Lung (tissue), 12 donors: Measurements from ENCODE around the gene PPHLN1. TPM values are rescaled to one million over a fixed set of nuclear protein-coding genes. Genes with fewer than 3 reads are reported as not detected.
"Not testable (repeated sequence)": the region's sequence is repeated elsewhere in the genome, so short reads cannot be mapped to it uniquely, and the experiment has no call there.

ENCODE experiments used
- ATAC-seq: fragments of 200-7000 bp; cut with Tn5 transposase; one replicate; pipeline ENCODE4 v1.9.1; 2020; ENCODE audit warnings: moderate number of reproducible peaks; ENCODE audit not compliant: insufficient read depth, low FRiP score
- DNase-seq, 3 donors: peaks; one replicate each; pipeline ENCODE4 v3.0.0-alpha.2; 2013 to 2017
- H3K27ac ChIP-seq, 2 donors: one replicate each; pipeline ENCODE4 v1.5.1; 2013; ENCODE audit warnings: mild to moderate bottlenecking in 2 of 2, moderate library complexity in 2 of 2, control low read depth in 1 of 2, inconsistent platforms in 1 of 2, low read depth in 1 of 2, low read length in 1 of 2
- H3K27me3 ChIP-seq, 3 donors: one replicate each; pipeline ENCODE4 v1.5.1; 2013; ENCODE audit warnings: low read length in 2 of 3; ENCODE audit not compliant: control insufficient read depth in 3 of 3, insufficient read depth in 3 of 3
- H3K36me3 ChIP-seq, 4 donors: one replicate each; pipeline ENCODE4 v1.5.1; 2013; ENCODE audit warnings: low read length in 4 of 4, mild to moderate bottlenecking in 1 of 4, moderate library complexity in 1 of 4; ENCODE audit not compliant: control insufficient read depth in 4 of 4, insufficient read depth in 4 of 4
- H3K4me1 ChIP-seq, 5 donors: one replicate each; pipeline ENCODE4 v1.5.1; 2013; ENCODE audit warnings: low read length in 5 of 5, mild to moderate bottlenecking in 2 of 5, moderate library complexity in 1 of 5; ENCODE audit not compliant: control insufficient read depth in 5 of 5, insufficient read depth in 5 of 5
- H3K4me3 ChIP-seq: one replicate; pipeline ENCODE4 v1.5.1; 2013; ENCODE audit warnings: mild to moderate bottlenecking, control low read depth, moderate library complexity
- H3K9ac ChIP-seq, 2 donors: one replicate each; pipeline ENCODE4 v1.5.1; 2013; ENCODE audit warnings: low read length in 2 of 2, control low read depth in 1 of 2; ENCODE audit not compliant: insufficient read depth in 1 of 2
- H3K9me3 ChIP-seq, 4 donors: one replicate each; pipeline ENCODE4 v1.5.1; 2013; ENCODE audit warnings: low read length in 3 of 4, mild to moderate bottlenecking in 1 of 4, moderate library complexity in 1 of 4; ENCODE audit not compliant: control insufficient read depth in 4 of 4, insufficient read depth in 3 of 4
- WGBS, 2 donors: extraction: QIAGEN DNeasy Blood & Tissue Kit; methylation state at CpG; one replicate each; pipeline ENCODE4 v1.1.7; 2013; 5-methylcytosine and 5-hydroxymethylcytosine counted together
- polyA plus RNA-seq, 2 donors: library from polyadenylated mRNA; stranded (reverse); fragments of 200-250 nt; gene quantifications; one replicate each; pipeline ENCODE4 v1.2.1, GENCODE V29; 2013
- total RNA-seq, 2 donors: library from RNA; depleted of rRNA in 1 of 2; stranded (reverse); fragments of >200 nt in 1 of 2; gene quantifications; one replicate each; pipeline ENCODE4 v1.2.1, GENCODE V29; 2014 to 2021
- TF ChIP-seq, protein P1 (sequence below): IDR thresholded peaks from 2 replicates; pipeline ENCODE4 v1.5.1; 2012; ENCODE audit warnings: mild to moderate bottlenecking; ENCODE audit errors: control extremely low read depth, extremely low read depth
- donor health status: control.
- donor health status: control.
- donor health status: Bipolar disorder and iron deficiency.
- donor health status: healthy.
- donor health status: DM: yes; HTN: yes; CAD: no.

Gene PPHLN1
- total and polyA plus RNA-seq, 4 donors = 26.5 to 72.5 (median 34.3) TPM

DNA sequence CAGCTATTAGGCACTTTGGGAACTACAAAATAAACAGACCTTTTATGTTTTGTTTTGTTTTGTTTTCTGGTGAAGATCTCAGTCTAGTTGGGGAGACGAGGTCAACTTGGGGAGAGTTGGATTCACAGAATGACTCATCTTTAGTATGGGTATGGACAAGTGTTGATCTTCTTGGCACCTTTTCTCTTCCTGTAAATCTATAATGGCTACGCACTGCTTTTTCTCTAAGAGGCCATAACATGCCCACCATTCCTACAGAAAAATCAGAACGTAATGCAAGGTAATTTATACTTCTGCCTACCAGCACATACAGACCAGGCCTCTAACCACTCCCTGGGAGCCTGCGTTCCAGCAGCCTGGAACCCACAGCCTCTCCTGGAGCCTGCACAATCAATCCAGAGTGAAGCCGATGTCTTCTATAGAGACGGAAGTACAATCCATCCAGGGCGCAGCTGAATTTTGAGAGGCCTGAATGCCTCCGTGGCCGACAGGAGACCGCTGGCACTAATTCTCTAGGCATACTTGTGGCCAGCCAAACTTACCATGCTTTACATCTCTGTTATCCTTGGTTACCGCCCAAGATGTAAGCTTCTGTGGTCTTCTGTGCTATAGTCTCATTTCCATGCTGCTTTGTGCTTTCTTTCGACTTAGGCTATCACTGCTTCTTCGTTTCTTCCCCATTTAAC, 717 bp downstream of the PPHLN1 start:
- DNase-seq = peak; percentile 27 to 44 (median 38)
- H3K9me3 ChIP-seq = no peaks in the 10 kb centered on the region
- H3K27ac ChIP-seq = peak overlapping the region; percentile 76 to 84
- H3K36me3 ChIP-seq = peaks cover 0 to 5% (median 0%) of the 10 kb centered on the region in 4 donors
- TF ChIP-seq, protein P1, sequence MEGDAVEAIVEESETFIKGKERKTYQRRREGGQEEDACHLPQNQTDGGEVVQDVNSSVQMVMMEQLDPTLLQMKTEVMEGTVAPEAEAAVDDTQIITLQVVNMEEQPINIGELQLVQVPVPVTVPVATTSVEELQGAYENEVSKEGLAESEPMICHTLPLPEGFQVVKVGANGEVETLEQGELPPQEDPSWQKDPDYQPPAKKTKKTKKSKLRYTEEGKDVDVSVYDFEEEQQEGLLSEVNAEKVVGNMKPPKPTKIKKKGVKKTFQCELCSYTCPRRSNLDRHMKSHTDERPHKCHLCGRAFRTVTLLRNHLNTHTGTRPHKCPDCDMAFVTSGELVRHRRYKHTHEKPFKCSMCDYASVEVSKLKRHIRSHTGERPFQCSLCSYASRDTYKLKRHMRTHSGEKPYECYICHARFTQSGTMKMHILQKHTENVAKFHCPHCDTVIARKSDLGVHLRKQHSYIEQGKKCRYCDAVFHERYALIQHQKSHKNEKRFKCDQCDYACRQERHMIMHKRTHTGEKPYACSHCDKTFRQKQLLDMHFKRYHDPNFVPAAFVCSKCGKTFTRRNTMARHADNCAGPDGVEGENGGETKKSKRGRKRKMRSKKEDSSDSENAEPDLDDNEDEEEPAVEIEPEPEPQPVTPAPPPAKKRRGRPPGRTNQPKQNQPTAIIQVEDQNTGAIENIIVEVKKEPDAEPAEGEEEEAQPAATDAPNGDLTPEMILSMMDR = no peak
- H3K4me1 ChIP-seq = peaks cover 0 to 22% (median 7%) of the 10 kb centered on the region in 5 donors
- H3K9ac ChIP-seq = peak overlapping the region; percentile 90 to 96
- peak overlapping the region; percentile 92 for H3K4me3 ChIP-seq
- 11 to 12% methylated on average over 13 of the region's 13 CpGs for WGBS, 2 donors
- no peak for ATAC-seq
- no peaks in the 10 kb centered on the region for H3K27me3 ChIP-seq

DNA sequence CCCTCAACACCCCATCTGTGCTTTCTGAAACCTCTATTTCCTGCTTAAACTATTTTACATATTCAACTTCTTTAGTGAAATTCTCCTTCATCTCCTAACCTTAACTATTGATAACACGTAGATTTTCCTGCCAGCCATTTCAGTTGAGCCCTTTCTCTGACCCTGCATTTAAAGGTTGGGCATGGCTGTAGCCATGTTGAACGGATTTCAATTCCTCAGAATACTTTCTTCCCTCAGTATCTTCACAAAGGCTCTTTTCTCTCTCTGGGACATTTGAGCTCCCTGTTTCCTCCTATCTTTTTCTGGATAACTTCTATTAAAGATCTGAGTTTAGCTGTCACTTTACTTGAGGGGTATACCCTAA, 1.2 kb downstream of the PPHLN1 start:
- TF ChIP-seq, protein P1 = no peak
- WGBS, 2 donors = 60 to 75% methylated on average over 2 of the region's 2 CpGs

DNA sequence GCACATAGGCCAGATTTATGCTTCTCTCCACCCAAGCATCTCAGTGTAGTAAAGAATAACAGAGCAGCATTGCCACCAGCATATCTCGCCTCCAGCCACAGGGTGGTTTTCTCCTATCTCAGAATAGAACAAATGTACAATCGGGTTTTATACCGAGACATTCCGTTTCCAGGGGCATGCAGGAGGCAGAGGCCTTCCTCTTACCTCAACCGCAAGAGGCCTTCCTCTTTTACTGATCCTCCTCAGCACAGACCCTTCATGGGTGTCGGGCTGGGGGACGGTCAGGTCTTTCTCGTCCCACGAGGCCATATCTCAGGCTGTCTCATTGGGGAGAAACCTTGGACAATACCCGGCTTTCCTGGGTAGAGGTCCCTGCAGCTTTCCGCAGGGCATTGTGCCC, 4.1 kb downstream of the PPHLN1 start:
- 51 to 79% methylated on average over 11 of the region's 11 CpGs for WGBS, 2 donors
- not testable (repeated sequence) for H3K9me3 ChIP-seq, ATAC-seq, H3K9ac ChIP-seq, H3K27me3 ChIP-seq, H3K27ac ChIP-seq, H3K4me3 ChIP-seq, H3K36me3 ChIP-seq, DNase-seq
- peaks cover 0 to 18% (median 7%) of the 10 kb centered on the region in 5 donors for H3K4me1 ChIP-seq

More for the DNA sequence above, 1.2 kb downstream of the PPHLN1 start:
- H3K9ac ChIP-seq = peak overlapping the region; percentile 90 to 96
- H3K9me3 ChIP-seq = no peaks in the 10 kb centered on the region
- H3K27me3 ChIP-seq = no peaks in the 10 kb centered on the region
- H3K4me3 ChIP-seq = peak overlapping the region; percentile 17
- no peak overlapping the region for H3K27ac ChIP-seq
- no peak for ATAC-seq
- H3K36me3 ChIP-seq = peaks cover 0 to 5% (median 0%) of the 10 kb centered on the region in 4 donors
- peaks cover 0 to 22% (median 7%) of the 10 kb centered on the region in 5 donors for H3K4me1 ChIP-seq
- no peak for DNase-seq

DNA sequence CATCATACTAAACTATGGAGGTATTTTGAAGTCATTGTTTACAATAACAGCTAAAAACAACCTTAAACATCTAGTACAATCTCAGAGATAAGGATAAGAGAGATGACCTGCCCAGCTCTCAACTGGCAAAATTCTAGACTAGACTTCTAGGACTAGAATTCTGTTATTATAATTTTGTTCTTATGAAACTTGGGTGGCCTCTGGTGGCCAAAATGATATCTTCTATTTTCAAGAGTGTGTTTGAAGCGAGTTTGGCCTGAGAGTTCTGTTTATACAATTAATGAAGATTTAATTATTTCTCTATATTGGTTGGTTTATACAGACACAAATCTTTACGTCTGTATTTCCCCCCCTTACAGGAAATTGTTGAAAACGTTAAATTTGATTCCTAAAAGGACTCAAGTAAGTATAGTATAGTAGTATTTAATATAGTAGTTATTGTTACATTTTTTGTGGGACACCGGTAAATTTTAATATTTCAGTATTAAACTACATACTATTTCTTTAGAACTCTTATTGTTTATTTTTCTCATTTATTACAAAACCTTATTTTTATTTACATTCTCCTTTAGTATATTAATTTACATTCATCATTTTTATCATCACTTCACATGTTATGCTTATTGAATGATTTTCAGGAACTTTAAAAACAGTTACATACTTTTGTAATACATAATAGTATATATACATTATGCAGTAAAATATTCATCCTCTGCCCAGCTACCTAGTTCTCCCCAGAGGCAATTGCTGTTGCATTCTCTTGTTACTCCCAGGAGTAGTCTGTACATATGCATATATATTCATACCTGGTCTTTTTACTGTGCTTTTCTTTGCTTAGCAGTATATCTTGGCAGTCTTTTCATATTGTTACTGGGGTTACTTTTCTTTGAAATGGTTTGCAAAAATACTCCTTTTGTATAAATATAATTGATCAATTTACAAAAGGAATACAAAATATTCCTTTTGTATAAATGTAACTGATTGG, 6.6 kb downstream of the PPHLN1 start:
- Histone ChIP-seq H3K4me3 (no peak overlapping the region), H3K4me1 (peaks cover 0 to 3% (median 2%) of the 10 kb centered on the region in 5 donors), H3K9me3 (no peaks in the 10 kb centered on the region), H3K9ac (no peak overlapping the region), H3K27me3 (no peaks in the 10 kb centered on the region), H3K36me3 (peaks cover 2 to 10% (median 4%) of the 10 kb centered on the region in 4 donors), H3K27ac (no peak overlapping the region)
- WGBS, 2 donors = 35 to 36% methylated on average over 4 of the region's 4 CpGs
- TF ChIP-seq, protein P1 = peak; percentile 47
- DNase-seq (peak in 2 of 3 donors; percentile 69 to 73), ATAC-seq (no peak)
